Fibroblast of mammary gland (primary cell): ENCODE data around the gene FAM228B.

ENCODE experiments used
- DNase-seq: peaks from one replicate; pipeline ENCODE4 v3.0.0-alpha.2; 2010; ENCODE audit warnings: low read depth
- H3K4me3 ChIP-seq: 2 replicates; pipeline ENCODE4 v1.5.1; 2011; ENCODE audit warnings: low read depth, mild to moderate bottlenecking, low read length, moderate library complexity; ENCODE audit not compliant: control insufficient read depth
- TF ChIP-seq, protein P1 (sequence below): conservative IDR thresholded peaks from 2 replicates; pipeline ENCODE4 v1.5.1; 2011; ENCODE audit warnings: low read depth, low read length, inconsistent platforms; ENCODE audit not compliant: control insufficient read depth, insufficient read depth

FAM228B gene

GRCh38 chr2:24111407-24111901 is 11.8 kb upstream of the FAM228B start:
- peak; percentile 19 for DNase-seq
- no peak overlapping the region for H3K4me3 ChIP-seq
- TF ChIP-seq, protein P1, sequence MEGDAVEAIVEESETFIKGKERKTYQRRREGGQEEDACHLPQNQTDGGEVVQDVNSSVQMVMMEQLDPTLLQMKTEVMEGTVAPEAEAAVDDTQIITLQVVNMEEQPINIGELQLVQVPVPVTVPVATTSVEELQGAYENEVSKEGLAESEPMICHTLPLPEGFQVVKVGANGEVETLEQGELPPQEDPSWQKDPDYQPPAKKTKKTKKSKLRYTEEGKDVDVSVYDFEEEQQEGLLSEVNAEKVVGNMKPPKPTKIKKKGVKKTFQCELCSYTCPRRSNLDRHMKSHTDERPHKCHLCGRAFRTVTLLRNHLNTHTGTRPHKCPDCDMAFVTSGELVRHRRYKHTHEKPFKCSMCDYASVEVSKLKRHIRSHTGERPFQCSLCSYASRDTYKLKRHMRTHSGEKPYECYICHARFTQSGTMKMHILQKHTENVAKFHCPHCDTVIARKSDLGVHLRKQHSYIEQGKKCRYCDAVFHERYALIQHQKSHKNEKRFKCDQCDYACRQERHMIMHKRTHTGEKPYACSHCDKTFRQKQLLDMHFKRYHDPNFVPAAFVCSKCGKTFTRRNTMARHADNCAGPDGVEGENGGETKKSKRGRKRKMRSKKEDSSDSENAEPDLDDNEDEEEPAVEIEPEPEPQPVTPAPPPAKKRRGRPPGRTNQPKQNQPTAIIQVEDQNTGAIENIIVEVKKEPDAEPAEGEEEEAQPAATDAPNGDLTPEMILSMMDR, result no peak

DNA sequence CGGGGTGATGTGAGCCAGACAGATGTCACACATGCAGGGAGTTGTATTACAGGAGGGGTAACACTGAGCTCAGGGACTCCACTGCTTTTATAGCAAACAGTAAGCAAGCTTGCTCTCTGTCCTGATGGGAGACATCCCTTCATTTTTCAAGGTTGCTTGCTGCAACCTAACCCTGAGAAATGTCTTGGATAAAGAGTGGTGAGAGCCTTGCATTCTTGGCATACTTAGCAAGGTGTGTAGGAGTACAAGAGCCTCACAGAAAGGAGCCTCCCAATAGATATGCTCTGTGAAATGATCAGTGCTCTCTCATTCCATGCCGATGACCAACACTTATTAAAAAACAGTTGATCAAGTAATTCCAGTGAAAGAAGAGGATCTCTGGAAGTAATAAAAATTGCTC is 8.2 kb upstream of the FAM228B start:
- TF ChIP-seq, protein P1, result no peak
- H3K4me3 ChIP-seq, result no peak overlapping the region
- no peak for DNase-seq

DNA sequence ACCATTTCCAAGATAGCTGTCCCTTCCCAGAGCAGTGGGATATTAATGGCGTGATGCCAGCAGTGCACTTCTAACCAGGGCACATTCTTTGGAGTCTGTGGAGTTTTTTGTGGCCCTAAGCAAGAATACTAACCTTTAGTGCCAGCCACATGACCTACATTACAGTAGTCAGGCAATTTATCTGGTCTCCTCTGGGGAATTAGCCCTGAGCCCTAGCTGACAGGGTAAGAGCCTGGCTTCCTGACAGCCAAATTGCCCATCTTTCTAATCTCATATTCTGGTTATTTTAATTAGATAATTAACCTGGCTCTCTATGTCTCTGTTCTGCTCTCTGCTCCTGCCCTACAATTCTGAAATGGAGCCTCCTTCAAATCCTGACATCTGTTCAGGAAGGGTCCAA is 5.4 kb upstream of the FAM228B start:
- no peak for DNase-seq
- TF ChIP-seq, protein P1, result no peak
- no peak overlapping the region for H3K4me3 ChIP-seq

GRCh38 chr2:24121066-24121465 is 2.2 kb upstream of the FAM228B start:
- H3K4me3 ChIP-seq, result no peak overlapping the region
- TF ChIP-seq, protein P1, result no peak
- no peak for DNase-seq

DNA sequence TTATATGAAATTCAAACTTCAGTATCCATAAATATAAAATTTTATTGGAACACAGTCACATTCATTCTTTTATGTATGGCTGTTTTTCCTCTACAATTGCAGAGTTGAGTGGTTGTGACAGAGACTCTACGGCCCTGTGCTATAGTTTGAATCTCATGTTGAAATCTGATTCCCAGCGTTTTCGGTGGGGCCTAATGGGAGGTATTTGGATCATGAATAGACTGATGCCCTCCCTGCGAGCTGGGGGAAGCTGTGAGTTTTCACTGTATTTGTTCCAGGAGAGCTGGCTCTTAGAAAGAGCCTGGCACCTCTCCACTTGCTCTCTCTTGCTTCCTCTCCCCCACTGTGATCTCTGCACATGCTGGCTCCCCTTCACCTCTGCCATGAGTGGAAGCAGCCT is 1.8 kb upstream of the FAM228B start:
- no peak overlapping the region for H3K4me3 ChIP-seq
- TF ChIP-seq, protein P1, result no peak
- DNase-seq, result no peak

GRCh38 chr2:24122366-24123194 is 689 bp upstream of the FAM228B start:
- TF ChIP-seq, protein P1, result no peak
- peak overlapping the region; percentile 80 for H3K4me3 ChIP-seq
- DNase-seq, result no peak
